NCI-H1436 treated with DMSO at 0.1 percent for 48 hours (cell line): ENCODE results near the gene TCF12.

Source experiments
- DNase-seq: peaks from one replicate; lab custom pipeline; 2025; lab: John Stamatoyannopoulos, UW

Gene TCF12

GRCh38 chr15:57171426-57171825 is 253.0 kb downstream of the TCF12 start:
- DNase-seq = no peak

- no peak for DNase-seq
Measured at GRCh38 chr15:57172925-57173324, 254.5 kb downstream of the TCF12 start.

GRCh38 chr15:57183041-57183440 is 264.6 kb downstream of the TCF12 start:
- no peak for DNase-seq

- DNase-seq = no peak
Measured at GRCh38 chr15:57183614-57184344, 265.3 kb downstream of the TCF12 start.

- DNase-seq = no peak
Measured at GRCh38 chr15:57184502-57184901, 266.1 kb downstream of the TCF12 start.

- DNase-seq = no peak
Measured at GRCh38 chr15:57185507-57186074, 267.1 kb downstream of the TCF12 start.

- no peak for DNase-seq
Measured at GRCh38 chr15:57189466-57189865, 271.0 kb downstream of the TCF12 start.

- no peak for DNase-seq
Measured at GRCh38 chr15:57190208-57190607, 271.8 kb downstream of the TCF12 start.

- no peak for DNase-seq
Measured at GRCh38 chr15:57193161-57193560, 274.7 kb downstream of the TCF12 start.

GRCh38 chr15:57195326-57195725 is 276.9 kb downstream of the TCF12 start:
- no peak for DNase-seq

GRCh38 chr15:57196865-57197264 is 278.4 kb downstream of the TCF12 start:
- DNase-seq = peak; percentile 16

GRCh38 chr15:57198131-57198530 is 279.7 kb downstream of the TCF12 start:
- no peak for DNase-seq

GRCh38 chr15:57198654-57199291 is 280.3 kb downstream of the TCF12 start:
- peak; percentile 70 for DNase-seq

GRCh38 chr15:57201578-57201977 is 283.1 kb downstream of the TCF12 start:
- no peak for DNase-seq

GRCh38 chr15:57203906-57204305 is 285.5 kb downstream of the TCF12 start:
- no peak for DNase-seq

- DNase-seq = no peak
Measured at GRCh38 chr15:57205027-57205855, 286.8 kb downstream of the TCF12 start.

GRCh38 chr15:57205996-57206395 is 287.6 kb downstream of the TCF12 start:
- no peak for DNase-seq

- peak; percentile 44 for DNase-seq
Measured at GRCh38 chr15:57213862-57214261, 295.4 kb downstream of the TCF12 start.

- no peak for DNase-seq
Measured at GRCh38 chr15:57215326-57215725, 296.9 kb downstream of the TCF12 start.

GRCh38 chr15:57215881-57216280 is 297.4 kb downstream of the TCF12 start:
- DNase-seq = no peak

- no peak for DNase-seq
Measured at GRCh38 chr15:57216288-57216687, 297.8 kb downstream of the TCF12 start.

- DNase-seq = no peak
Measured at GRCh38 chr15:57217778-57218598, 299.5 kb downstream of the TCF12 start.
